Breast epithelium (tissue), 3 donors: ENCODE data around the gene ATP1A4.

Source experiments
- POLR2A ChIP-seq: fragments of 450-650 bp; IDR thresholded peaks from one replicate; pipeline ENCODE4 v1.6.1; 2016; ENCODE audit warnings: antibody characterized with exemption, mild to moderate bottlenecking, moderate library complexity
- POLR2AphosphoS5 ChIP-seq, 3 donors: sonication (generic); formaldehyde crosslinking; IDR thresholded peaks; one replicate each; pipeline ENCODE4 v1.6.1; 2017; ENCODE audit warnings: antibody characterized with exemption in 3 of 3
- TF ChIP-seq, protein P1 (sequence below), 3 donors: fragments of 450-650 bp; IDR thresholded peaks; one replicate each; pipeline ENCODE4 v1.5.1; 2016 to 2017; ENCODE audit warnings: antibody characterized with exemption in 3 of 3, mild to moderate bottlenecking in 3 of 3, moderate library complexity in 3 of 3

DNA sequence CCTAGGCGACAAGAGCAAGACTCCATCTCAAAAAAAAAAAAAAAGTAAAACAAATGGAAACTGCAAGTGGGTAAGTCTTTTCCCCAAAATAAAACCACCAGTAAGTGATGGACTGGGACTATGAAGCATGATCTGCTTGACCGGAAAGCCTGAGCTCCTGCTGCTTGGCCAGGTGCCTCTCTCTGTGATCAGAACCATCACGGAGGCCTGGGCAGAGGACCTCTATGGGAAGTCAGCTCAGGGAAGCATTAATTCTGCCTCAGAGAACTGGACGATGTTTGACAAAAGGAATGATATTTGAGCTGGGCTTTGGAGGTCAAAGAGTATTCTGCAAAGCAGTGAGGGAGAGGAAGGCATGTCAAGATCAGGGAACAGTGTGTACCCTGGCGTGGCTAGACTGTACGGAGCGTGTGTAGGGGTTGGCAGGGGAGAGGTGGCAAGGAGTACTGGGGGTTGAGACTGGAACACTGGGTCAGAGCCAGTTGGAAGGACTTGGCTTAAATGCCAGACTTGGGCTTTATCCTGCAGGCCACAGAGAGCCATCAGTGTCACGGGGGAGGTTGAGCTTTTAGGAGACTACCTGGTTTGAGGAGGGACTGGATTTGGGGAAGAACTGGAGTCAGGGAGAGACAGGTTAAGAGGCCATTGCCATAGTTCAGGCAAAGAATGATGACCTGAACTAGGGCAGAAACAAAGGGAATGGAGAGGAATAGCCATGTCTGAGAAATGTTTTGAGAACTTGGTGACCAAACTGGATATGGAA, 19.4 kb upstream of the ATP1A4 start:
- TF ChIP-seq, protein P1, sequence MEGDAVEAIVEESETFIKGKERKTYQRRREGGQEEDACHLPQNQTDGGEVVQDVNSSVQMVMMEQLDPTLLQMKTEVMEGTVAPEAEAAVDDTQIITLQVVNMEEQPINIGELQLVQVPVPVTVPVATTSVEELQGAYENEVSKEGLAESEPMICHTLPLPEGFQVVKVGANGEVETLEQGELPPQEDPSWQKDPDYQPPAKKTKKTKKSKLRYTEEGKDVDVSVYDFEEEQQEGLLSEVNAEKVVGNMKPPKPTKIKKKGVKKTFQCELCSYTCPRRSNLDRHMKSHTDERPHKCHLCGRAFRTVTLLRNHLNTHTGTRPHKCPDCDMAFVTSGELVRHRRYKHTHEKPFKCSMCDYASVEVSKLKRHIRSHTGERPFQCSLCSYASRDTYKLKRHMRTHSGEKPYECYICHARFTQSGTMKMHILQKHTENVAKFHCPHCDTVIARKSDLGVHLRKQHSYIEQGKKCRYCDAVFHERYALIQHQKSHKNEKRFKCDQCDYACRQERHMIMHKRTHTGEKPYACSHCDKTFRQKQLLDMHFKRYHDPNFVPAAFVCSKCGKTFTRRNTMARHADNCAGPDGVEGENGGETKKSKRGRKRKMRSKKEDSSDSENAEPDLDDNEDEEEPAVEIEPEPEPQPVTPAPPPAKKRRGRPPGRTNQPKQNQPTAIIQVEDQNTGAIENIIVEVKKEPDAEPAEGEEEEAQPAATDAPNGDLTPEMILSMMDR (IDR thresholded peaks at IDR 0.05) = no peak
- TF ChIP-seq POLR2AphosphoS5 (IDR thresholded peaks at IDR 0.05) (no peak), POLR2A (no peak)
